OCI-LY7 (cell line): Measurements from ENCODE around the gene CMTM3. TPM values are rescaled to one million over a fixed set of nuclear protein-coding genes. Genes with fewer than 3 reads are reported as not detected.

Experiments used
- BruUV-seq: library from RNA; stranded (reverse); fragments of 400-500 nt; replicated peaks from 2 replicates; lab custom pipeline; 2021; lab: Mats Ljungman, UMichigan
- CTCF ChIA-PET: fragments of 300-600 bp; sonication (Branson Sonifier 250); formaldehyde crosslinking; loops from one replicate; lab custom pipeline; 2022; ENCODE audit warnings: antibody characterized with exemption; ENCODE audit not compliant: unreplicated experiment; lab: Charles Lee
- POLR2A ChIA-PET: fragments of 300-600 bp; sonication (Branson Sonifier 250); formaldehyde crosslinking; loops from one replicate; lab custom pipeline; 2022; ENCODE audit warnings: antibody characterized with exemption; lab: Charles Lee
- DNase-seq: peaks from one replicate; pipeline ENCODE4 v3.0.0-alpha.2; 2015; ENCODE audit warnings: low spot score
- H2AFZ ChIP-seq: fragments of 200-600 bp; sonication (generic), shearing (Covaris generic); 2 replicates; pipeline ENCODE4 v1.6.1; 2014; ENCODE audit warnings: mild to moderate bottlenecking, antibody characterized with exemption, low read length, moderate library complexity
- H3K27ac ChIP-seq: fragments of 200-600 bp; sonication (generic); 2 replicates; pipeline ENCODE4 v1.5.1; 2014; ENCODE audit warnings: mixed run types, low read depth, mild to moderate bottlenecking, moderate library complexity, low read length, inconsistent platforms; ENCODE audit not compliant: poor library complexity, severe bottlenecking
- H3K36me3 ChIP-seq: fragments of 200-600 bp; sonication (generic); 2 replicates; pipeline ENCODE4 v1.6.1; 2014; ENCODE audit warnings: mild to moderate bottlenecking, antibody characterized with exemption, low read length, moderate library complexity, mixed read lengths; ENCODE audit not compliant: insufficient read depth
- H3K4me1 ChIP-seq: fragments of 200-600 bp; sonication (generic); 2 replicates; pipeline ENCODE4 v1.5.1; 2014; ENCODE audit warnings: mild to moderate bottlenecking, low read length; ENCODE audit not compliant: insufficient read depth, poor library complexity, severe bottlenecking
- H3K4me2 ChIP-seq: fragments of 200-600 bp; sonication (generic); 2 replicates; pipeline ENCODE4 v1.6.1; 2014; ENCODE audit warnings: mild to moderate bottlenecking, low read length
- H3K4me3 ChIP-seq: fragments of 200-600 bp; sonication (generic); 2 replicates; pipeline ENCODE4 v1.5.1; 2014; ENCODE audit warnings: mild to moderate bottlenecking, low read depth, low read length; ENCODE audit not compliant: poor library complexity, severe bottlenecking
- H3K79me2 ChIP-seq: fragments of 200-600 bp; sonication (generic); 2 replicates; pipeline ENCODE4 v1.6.1; 2016; ENCODE audit warnings: low read depth, mild to moderate bottlenecking, low read length, moderate library complexity, mixed read lengths; ENCODE audit not compliant: insufficient read depth
- H3K9me2 ChIP-seq: fragments of 200-600 bp; sonication (generic); 2 replicates; pipeline ENCODE4 v1.6.1; 2016; ENCODE audit warnings: mild to moderate bottlenecking, low read length, mixed read lengths; ENCODE audit not compliant: insufficient read depth
- H3K9me3 ChIP-seq: fragments of 200-600 bp; sonication (generic); 2 replicates; pipeline ENCODE4 v1.6.1; 2014; ENCODE audit warnings: mild to moderate bottlenecking, mixed run types, low read length, mixed read lengths
- H4K20me1 ChIP-seq: fragments of 200-600 bp; sonication (generic); 2 replicates; pipeline ENCODE4 v1.6.1; 2014; ENCODE audit warnings: mild to moderate bottlenecking, antibody characterized with exemption, low read length, moderate library complexity, mixed read lengths; ENCODE audit not compliant: insufficient read depth
- CTCF ChIP-seq: fragments of 200-600 bp; sonication (generic); conservative IDR thresholded peaks from 2 replicates; pipeline ENCODE4 v1.5.1; 2014; ENCODE audit warnings: mild to moderate bottlenecking, antibody characterized with exemption, low read length, moderate library complexity, mixed read lengths
- EZH2phosphoT487 ChIP-seq: fragments of 200-600 bp; sonication (generic); IDR thresholded peaks from 2 replicates; pipeline ENCODE4 v1.6.1; 2018; ENCODE audit warnings: low read depth, borderline replicate concordance, mild to moderate bottlenecking, mixed run types, antibody characterized with exemption, low read length, moderate library complexity, mixed read lengths
- intact Hi-C: fragments of 100-400 bp; cut with micrococcal nuclease; formaldehyde crosslinking; loops from one replicate; pipeline ENCODE4 v1.10.0; 2022; ENCODE audit not compliant: unreplicated experiment
- total RNA-seq, 2 experiments: library from RNA; depleted of rRNA in 1 of 2; stranded (reverse); fragments of >200 nt in 1 of 2; shearing (Covaris generic) in 1 of 2; gene quantifications; 2 replicates each; pipeline ENCODE4 v1.2.3, GENCODE V29; 2014 to 2022

CMTM3 gene
- total RNA-seq, 2 experiments from 2014 or later, result 5.0 to 30.4 TPM

DNA sequence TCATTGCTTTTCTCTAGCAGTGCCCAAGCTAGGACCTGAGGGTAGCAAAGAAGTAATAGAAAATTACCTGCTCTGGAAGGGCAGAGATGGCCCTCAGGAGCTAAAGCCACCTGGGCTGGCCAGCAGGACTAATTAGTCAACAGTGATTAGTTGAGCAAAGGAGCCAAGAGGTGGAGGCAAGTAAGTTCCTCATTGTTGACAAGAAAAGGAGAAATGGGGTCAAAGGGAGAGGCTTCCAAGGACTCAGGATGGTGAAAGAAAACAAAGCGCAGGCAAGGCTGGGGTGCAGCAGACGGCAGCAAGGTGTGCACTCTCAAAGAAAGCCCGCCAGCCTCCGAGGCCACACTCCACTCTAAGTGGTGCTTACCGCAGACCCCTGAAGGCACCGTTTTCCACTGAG lies 47.5 kb downstream of the CMTM3 start:
- Histone ChIP-seq H3K27ac (no peak overlapping the region), H4K20me1 (no peaks in the 10 kb centered on the region), H3K4me2 (no peak overlapping the region), H3K79me2 (no peaks in the 10 kb centered on the region), H3K9me3 (no peaks in the 10 kb centered on the region), H3K4me1 (no peaks in the 10 kb centered on the region), H3K36me3 (no peaks in the 10 kb centered on the region), H3K9me2 (no peaks in the 10 kb centered on the region), H2AFZ (no peak overlapping the region), H3K4me3 (no peak overlapping the region)
- ChIA-PET POLR2A (interaction anchor here (0.5 to 1.3 kb wide), 2 partner anchors 11 to 99 kb away, joined by 3 to 10 read pairs; partner anchors contain the start of gene CKLF), CTCF (interaction anchor here (0.7 to 1.5 kb wide), 5 partner anchors 10 to 61 kb away, joined by 3 to 5 read pairs (median 3); no protein-coding TSS in a partner anchor)
- intact Hi-C loops, result no loop called here
- DNase-seq, result no peak
- TF ChIP-seq CTCF, result no peak
- BruUV-seq, result no TSS peak

GRCh38 chr16:66652661-66653360 lies 48.3 kb downstream of the CMTM3 start:
- H3K79me2 ChIP-seq, result no peaks in the 10 kb centered on the region
- intact Hi-C loops, result no loop called here

More at GRCh38 chr16:66652661-66653360, 48.3 kb downstream of the CMTM3 start:
- no peaks in the 10 kb centered on the region for H3K9me2 ChIP-seq
- no peaks in the 10 kb centered on the region for H4K20me1 ChIP-seq
- no peaks in the 10 kb centered on the region for H3K4me1 ChIP-seq
- TF ChIP-seq EZH2phosphoT487 (no peak), CTCF (no peak)
- H3K9me3 ChIP-seq, result no peaks in the 10 kb centered on the region
- no peak overlapping the region for H3K4me3 ChIP-seq
- no peak overlapping the region for H3K4me2 ChIP-seq
- ChIA-PET POLR2A (interaction anchor here (0.5 to 1.2 kb wide), 4 partner anchors 9 to 31 kb away, joined by 3 to 5 read pairs (median 4); no protein-coding TSS in a partner anchor), CTCF (no interaction called here)
- no peak overlapping the region for H3K27ac ChIP-seq
- H3K36me3 ChIP-seq, result no peaks in the 10 kb centered on the region
- no peak overlapping the region for H2AFZ ChIP-seq
- no peak for DNase-seq
- no TSS peak for BruUV-seq
